Stimulated activated naive CD4-positive, alpha-beta T cell (primary cell): ENCODE measurements around the gene FSTL4.

ENCODE experiments used
- DNase-seq, 6 experiments: peaks; one replicate each; lab custom pipeline; 2025; lab: John Stamatoyannopoulos, UW

The FSTL4 gene

GRCh38 chr5:133364936-133365707 lies 247.2 kb downstream of the FSTL4 start:
- no peak for DNase-seq

DNA sequence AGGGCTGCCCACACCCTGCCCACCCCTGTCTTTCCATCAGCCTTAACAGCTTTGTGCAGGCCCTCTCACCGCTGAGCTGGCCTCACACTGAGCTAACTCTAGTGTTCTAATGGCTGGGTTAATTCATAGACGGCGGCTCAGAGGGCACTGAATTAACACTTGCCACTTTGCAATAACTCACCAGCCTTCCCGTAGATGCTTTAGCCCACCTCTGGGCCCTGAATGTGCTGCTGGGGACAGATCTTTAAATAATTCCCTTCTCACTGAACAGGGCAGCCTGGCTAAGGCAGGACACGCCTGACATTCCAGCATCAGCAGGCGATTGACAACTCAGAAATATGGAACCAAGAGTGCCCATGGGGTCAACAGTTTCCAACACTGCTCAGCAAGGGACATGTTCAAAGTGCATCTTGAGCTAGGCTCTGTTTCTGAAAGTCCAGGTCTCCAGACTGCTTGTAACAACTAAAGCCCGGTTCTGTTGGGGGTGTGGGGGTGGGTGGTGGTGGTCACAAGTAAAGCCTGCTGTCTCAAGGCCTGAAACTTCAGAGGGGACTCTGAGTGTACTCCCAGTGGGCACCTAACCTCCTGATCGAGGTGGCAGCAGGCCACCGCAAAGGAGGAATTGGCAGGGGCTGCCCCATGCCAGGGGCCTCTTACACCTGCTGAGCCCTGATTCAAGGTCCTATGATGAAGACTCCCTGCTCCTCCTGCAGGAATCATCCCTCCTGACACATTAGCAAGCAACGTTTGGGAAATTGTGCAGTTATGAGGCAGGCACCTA lies 248.3 kb downstream of the FSTL4 start:
- no peak for DNase-seq

DNA sequence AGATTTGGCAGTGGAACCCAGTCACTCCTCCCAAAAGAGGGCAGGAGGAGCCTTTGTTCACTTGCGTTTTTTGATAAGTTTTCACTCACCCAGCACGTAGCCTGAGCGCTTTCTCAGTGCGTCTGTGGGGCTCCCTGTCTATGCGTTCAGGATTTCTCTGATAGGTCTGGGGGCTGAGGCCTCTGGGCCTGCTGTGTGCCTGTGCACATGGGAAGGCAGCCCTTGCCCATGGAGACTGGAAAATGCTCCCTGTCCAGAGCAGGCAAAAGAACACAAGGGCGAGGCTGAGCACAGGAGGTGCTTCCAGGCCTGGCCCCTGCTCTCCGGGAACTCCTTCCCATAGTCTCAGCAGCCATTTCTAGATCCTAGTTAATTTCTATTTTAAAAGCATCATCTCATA lies 249.9 kb downstream of the FSTL4 start:
- DNase-seq: no peak

GRCh38 chr5:133361922-133362321 lies 250.4 kb downstream of the FSTL4 start:
- DNase-seq: no peak

GRCh38 chr5:133360693-133361472 lies 251.5 kb downstream of the FSTL4 start:
- no peak for DNase-seq

DNA sequence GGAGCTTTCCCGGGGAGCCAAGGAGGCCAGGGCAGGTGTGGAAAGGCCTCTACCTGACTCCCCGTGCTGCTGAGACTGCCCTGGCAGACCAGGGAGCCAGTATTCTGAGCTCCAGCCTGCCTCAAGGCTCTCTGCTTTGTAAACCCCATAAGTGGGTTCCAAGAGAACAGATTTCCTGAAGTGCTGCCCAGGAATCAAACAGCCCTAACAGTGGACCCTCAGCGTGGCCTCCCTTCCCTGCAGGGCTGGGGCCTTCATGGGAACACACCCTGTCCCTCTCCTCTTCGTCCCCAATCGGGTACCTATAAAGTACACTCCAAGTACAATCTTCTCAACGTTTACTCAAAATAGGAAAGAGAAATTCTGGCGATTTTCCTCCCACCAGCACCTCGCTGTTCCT lies 252.5 kb downstream of the FSTL4 start:
- DNase-seq: no peak

GRCh38 chr5:133358271-133358670 lies 254.1 kb downstream of the FSTL4 start:
- no peak for DNase-seq

GRCh38 chr5:133357758-133358157 lies 254.6 kb downstream of the FSTL4 start:
- DNase-seq: no peak

GRCh38 chr5:133356984-133357421 lies 255.3 kb downstream of the FSTL4 start:
- DNase-seq: no peak

- no peak for DNase-seq
Measured at GRCh38 chr5:133356396-133356983, 255.9 kb downstream of the FSTL4 start.

- DNase-seq: no peak
Measured at GRCh38 chr5:133354323-133355185, 257.8 kb downstream of the FSTL4 start.

- DNase-seq: no peak
Measured at GRCh38 chr5:133353741-133354140, 258.6 kb downstream of the FSTL4 start.

- no peak for DNase-seq
Measured at GRCh38 chr5:133348406-133348805, 263.9 kb downstream of the FSTL4 start.

GRCh38 chr5:133347039-133347438 lies 265.3 kb downstream of the FSTL4 start:
- DNase-seq: no peak

GRCh38 chr5:133344266-133344665 lies 268.1 kb downstream of the FSTL4 start:
- no peak for DNase-seq

GRCh38 chr5:133343196-133343595 lies 269.1 kb downstream of the FSTL4 start:
- no peak for DNase-seq

GRCh38 chr5:133341915-133342710 lies 270.2 kb downstream of the FSTL4 start:
- no peak for DNase-seq

DNA sequence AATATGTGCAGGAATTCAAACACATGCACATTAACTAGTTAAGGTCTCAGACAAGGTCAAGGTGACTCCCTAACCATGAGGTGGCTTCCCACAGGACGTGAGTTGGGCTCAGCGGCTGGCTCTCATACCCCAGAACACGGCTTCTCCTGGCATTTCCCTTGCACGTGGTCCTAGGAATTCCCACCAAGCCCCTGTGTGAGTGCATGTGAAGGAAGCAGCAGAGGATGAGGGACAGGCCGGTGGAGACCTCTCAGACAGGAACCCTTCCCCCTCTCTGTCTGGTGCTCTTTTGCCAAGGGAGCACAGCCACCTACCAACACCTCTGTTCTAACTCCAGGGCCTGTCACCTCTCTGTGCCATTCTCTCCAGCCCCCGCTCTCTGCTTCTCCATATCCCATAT lies 271.0 kb downstream of the FSTL4 start:
- no peak for DNase-seq

DNA sequence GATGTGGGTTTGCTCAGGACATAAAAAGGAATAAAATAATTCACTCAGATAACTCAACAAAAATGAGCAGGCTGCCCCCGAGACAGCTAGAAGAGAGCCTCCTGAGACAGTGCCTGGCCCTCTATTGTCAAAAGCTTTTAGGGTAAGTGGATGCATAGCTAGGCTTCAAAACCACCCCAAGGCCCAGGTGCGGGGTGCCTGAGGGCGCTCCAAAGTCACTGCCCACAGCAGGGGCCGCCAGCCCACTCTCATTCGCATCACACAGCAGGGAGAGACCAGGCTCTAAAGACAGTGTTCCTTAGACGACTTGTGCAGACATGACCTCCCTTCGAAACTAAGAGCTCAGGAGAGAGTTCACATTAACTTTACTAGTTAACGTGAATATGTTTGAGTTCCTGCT lies 271.5 kb downstream of the FSTL4 start:
- DNase-seq: no peak

DNA sequence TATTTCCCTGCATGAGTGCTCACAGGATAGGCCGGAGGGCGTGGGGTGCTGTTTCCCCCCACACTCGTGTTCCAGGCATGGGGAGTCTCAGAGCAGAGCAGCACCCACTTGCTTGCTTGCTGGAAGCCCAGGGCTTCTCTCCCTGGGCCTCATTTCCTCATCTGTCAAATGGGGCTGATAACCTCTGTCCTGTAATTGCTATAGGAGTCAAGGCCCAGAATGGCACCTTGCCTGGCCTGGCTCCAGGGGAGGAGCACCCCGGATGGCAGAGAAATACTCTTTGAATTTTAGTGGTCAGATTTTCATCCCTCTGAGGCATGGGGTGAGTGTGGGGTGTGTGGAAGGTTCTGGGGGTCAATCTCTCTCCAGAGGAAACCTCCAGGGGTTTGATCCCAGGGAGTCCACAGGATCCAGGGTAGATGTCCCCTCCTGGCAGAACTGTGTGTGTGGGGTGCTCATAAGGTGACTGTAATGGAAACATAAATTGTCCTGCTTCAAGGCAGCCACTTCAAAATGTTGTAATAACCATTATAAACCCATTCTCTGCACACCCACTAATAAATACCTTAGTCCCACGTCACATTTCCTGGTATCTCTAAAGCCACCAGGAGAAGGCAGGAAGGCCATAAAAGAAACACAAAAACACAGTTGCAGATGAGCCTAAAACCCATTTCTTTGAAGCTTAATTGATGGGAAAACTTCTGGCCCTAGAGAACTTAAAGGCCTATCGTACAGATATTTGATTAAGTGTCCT lies 272.2 kb downstream of the FSTL4 start:
- DNase-seq: no peak
